Activated CD4-positive, alpha-beta T cell treated with anti-CD3 and anti-CD28 coated beads, Interleukin-2, amount 50 U/mL, for 16 hours (primary cell): ENCODE measurements around the gene ZNF440.
"Not testable (repeated sequence)": the region's sequence is repeated elsewhere in the genome, so short reads cannot be mapped to it uniquely, and the experiment has no call there.

Experiments
- DNase-seq: peaks from one replicate; pipeline ENCODE4 v3.0.0-alpha.2; 2020

ZNF440 gene

DNA sequence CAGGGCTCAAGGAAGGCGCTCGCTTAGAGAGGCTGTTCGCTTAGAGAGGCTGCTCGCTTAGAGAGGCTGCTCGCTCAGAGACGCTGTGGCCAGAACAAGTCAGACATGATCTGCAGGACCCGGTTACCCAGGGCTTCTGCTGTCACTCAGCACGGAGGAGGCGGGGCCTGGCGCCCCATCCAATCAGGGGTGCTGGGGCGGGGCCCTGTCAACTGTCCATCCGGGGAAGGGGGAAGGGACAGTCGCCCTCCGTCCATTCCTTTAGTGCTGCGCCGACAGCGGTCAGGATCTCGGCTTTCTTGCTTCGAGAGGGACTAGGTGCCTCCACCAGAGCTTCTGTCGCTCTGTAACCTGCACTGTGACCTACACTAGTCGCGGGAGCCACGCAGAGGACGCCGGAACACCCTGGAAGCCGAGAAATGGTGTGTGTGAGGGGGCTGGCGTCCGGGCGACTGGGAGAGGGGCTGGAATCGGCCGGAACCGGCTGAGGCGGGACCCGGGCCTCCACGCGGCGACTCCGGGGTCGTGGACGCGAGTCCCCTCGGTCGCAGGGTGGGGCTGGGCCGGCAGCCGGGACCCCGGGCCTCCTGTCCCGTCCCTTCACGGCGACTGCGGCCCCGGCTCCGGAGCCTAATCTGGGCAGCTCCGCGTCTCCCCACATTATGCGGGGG lies at the start of gene ZNF440:
Gene ZNF440 (plus strand): TSS at position 245 of the 671 bp plus-strand sequence. CDS start 175 bp downstream, at position 420.
- peak; percentile 90 for DNase-seq

DNA sequence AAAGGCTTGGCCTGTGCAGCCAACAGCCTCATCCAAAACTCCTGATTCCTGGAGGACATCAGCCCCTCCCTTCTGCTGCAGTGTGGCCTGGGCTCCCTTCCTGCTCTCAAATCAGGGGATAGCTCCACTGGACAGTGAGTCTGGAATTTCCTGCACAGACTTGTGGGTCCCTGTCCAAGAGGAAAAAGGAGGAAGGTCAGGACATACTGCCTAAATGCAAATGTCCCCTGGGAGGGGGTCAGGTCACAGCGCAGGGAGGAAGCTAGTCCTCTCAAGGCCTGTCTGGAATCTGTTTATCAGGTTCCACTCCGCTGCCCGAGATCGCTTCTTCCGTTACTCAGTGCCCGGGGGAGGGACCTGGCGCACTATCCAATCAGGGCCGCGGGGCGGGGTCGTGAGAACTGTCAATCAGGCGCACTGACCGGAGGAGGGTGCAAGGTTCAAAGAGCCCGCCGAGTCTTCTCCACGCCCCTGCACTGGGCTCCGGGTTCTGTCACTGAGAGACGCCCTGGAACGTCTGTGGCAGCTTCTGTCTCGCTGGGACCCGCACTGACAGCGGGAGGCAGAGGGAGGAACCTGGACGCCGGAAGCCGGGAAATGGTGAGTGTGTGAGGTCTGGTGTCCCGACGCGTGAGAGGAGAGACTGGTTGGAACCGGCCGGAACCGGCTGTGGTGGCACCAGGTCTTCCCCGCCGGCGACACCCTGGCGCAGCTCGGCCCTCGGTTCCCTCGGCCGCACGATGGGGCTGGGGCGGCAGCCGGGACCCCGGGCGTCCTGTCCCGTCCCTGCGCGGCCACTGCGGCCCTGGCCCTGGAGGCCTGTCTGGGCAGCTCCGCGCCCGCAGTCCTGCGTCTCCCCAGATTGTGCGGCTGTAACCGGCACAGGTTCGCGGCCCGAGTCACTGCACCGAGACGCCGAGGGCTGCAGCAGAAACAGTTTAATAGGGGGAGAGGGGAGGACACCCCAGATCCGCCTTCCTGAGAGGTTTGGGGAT lies 47.2 kb upstream of the ZNF440 start, which contains the start of gene ZNF441:
Gene ZNF441 (plus strand): TSS at position 404 of the 995 bp plus-strand sequence. CDS start 194 bp downstream, at position 598.
- peak; percentile 90 for DNase-seq

DNA sequence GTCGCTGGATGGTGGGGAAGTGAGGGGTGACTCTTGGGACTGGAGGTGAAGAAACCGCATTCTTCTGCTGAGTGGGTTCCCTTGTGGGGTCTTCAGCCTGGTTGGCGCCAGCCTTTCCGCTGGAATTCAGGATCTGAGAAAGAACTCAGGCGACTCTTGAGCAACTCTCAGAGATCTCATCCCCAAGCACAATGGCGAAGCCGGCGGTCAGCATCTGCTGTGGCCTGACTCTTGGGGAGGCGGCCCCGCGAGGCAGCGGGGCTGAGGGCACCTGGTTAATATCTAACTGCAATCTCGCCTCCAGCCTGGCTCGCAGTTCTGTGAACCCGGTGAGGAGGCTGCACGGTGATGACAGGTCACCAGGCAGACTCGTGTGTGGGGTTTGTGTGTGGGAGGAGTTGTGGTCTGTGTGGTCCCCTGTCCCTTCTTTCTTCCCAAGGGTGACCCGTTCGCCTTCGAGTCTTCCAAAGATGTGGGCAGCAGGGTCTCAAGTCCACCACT lies 46.4 kb upstream of the ZNF440 start:
- DNase-seq, result no peak

DNA sequence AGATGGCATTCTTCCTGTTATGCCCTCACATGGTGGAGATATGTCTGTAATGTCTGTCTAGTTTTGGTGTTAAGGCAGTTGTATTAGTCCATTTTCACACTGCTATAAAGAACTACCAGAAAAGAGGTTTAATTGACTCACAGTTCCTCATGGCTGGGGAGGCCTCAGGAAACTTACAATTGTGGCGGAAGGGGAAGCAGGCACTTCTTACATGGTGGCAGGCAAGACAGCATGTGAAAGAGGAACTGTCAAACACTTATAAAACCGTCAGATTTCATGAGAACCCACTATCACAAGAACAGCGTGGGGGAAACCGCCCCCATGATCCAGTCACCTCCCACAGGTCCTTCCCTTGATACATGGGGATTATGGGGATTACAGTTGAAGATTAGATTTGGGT lies 44.1 kb upstream of the ZNF440 start:
- DNase-seq, result no peak

DNA sequence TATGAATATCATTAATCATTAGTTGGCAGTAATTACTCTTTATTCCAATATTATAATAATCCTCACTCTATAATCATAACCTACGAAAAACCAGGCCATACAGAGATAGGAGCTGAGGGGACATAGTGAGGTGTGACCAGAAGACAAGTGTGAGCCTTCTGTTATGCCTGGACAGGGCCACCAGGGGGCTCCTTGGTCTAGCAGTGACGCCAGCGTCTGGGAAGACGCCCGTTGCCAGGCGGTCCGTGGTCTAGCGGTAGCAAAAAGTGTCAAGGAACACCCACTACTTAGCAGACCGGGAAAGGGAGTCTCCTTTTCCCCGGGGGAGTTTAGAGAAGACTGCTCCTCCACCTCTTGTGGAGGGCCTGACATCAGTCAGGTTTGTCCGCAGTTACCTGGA lies 42.6 kb upstream of the ZNF440 start:
- not testable (repeated sequence) for DNase-seq

DNA sequence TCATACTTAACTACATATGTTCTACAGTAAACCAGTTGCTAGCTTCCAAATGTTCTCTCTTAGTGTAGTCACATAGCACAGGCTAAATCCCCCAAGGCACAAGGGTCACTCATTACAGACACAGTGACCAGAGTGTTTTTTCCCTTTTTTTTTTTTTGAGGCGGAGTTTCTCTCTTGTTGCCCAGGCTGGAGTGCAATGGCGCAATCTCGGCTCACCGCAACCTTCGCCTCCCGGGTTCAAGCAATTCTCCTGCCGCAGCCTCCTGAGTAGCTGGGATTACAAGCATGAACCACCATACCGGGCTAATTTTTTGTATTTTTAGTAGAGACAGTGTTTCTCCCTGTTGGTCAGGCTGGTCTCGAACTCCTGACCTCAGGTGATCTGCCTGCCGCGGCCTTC lies 37.4 kb upstream of the ZNF440 start:
- DNase-seq, result not testable (repeated sequence)

DNA sequence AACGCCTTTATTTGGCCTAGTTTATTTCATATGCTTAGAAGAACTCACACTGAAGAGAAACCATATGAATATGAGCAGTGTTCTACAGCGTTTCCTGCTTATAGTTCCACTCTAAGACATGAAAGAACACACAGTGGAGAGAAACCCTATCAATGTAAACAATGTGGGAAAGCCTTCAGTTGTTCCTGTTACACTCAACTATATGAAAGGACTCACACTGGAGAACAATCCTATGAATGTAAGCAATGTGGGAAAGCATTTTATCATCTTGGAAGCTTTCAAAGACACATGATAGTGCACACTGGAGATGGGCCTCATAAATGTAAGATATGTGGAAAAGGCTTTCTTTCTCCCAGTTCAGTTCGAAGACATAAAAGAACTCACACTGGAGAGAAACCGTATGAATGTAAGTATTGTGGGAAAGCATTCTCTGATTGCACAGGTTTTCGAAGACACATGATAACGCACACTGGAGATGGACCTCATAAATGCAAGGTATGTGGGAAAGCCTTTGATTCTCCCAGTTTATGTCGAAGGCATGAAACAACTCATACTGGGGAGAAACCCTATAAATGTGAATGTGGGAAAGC lies 33.5 kb upstream of the ZNF440 start:
- DNase-seq, result no peak

DNA sequence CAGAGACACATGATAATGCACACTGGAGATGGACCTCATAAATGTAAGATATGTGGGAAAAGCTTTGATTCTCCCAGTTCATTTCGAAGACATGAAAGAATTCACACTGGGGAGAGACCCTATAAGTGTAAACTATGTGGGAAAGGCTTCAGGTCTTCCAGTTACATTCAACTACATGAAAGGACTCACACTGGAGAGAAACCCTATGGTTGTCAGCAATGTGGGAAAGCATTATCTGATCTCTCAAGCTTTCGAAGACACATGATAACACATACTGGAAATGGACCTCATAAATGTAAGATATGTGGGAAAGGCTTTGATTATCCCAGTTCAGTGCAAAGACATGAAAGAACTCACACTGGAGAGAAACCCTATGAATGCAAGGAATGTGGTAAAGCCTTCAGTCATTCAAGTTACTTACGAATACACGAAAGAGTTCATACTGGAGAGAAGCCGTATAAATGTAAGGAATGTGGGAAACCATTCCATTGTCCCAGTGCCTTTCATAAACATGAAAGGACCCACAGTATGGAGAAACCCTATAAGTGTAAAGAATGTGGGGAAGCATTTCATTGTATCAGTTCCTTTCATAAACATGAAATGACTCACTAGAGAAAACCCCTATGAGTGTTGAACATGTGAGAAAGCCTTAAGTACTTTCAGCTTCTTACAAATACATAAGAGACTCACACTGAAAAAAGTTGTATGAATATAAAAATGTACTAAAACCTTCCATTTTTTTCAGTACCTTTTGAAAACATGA lies 32.6 kb upstream of the ZNF440 start:
- DNase-seq, result no peak

DNA sequence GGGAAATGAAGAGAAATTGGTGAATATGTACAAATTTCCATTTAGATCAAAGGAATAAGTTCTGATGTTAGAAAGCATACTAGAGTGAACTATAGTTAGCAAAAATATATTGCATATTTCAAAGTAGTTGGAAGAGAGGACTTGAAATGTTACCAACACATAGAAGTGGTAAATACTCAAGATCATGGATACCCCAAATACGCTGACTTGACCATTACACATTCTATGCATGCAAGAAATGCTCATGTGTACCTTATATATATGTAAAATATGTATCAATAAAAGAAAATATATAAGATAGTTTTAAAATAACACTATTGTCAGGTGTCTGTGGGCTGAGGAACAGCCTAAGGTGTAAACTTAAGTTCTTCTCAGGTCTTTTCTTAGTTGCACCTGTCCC lies 30.3 kb upstream of the ZNF440 start:
- no peak for DNase-seq

DNA sequence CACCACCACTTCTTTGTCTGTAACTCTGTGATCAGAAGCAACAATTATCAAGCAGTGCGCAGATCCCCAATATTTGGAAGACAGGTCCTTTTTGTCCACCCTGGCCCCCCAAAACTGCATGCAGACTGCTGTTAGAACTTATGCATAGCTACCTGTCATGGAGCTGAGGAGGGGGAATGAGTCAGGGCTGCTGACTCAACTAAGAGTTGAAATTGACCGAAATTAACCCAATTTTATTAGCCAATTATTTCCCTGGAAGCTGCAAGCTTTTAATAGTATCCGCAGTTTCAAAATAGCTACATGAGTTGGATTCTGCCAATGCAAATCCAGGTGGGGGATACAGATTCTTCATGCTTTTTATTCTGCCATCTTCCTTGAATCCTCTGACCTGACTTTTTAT lies 29.7 kb upstream of the ZNF440 start:
- DNase-seq, result no peak

DNA sequence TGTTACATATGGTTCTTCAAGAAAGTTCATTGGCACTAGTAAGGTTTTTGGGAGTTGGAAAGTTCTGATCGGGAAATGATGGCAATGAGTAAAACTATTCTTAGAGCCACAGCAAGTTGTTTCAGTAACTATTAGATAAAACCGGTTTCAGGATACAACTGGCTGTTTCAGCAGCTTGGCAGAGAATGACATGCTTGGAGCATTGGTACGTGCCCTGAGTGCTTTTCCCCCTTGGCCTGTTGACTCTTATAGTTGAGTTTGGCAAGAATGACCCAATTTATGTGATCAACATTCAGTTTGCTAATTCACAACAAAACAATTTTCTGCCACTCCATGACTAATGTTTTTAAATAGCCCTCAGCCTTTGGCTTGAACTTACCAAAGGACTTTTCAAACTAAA lies 26.5 kb upstream of the ZNF440 start:
- no peak for DNase-seq

DNA sequence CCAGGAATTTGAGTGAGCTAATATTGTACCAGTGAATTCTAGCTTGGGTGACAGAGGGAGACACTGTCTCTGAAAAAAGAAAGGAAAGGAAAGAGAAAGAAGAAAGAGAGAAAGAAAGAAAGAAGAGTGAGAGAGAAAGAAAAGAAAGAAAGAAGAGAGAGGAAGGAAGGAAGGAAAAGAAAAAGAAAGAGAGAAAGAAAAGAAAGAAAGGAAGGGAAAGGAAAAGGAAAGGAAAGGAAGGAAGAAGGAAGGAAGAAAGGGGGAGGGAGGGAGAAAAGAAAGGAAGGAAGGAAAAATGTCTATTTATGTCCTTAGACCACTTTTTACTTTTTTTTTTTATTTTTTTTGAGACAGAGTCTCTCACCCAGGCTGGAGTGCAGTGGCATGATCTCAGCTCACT lies 21.1 kb upstream of the ZNF440 start:
- DNase-seq, result no peak

DNA sequence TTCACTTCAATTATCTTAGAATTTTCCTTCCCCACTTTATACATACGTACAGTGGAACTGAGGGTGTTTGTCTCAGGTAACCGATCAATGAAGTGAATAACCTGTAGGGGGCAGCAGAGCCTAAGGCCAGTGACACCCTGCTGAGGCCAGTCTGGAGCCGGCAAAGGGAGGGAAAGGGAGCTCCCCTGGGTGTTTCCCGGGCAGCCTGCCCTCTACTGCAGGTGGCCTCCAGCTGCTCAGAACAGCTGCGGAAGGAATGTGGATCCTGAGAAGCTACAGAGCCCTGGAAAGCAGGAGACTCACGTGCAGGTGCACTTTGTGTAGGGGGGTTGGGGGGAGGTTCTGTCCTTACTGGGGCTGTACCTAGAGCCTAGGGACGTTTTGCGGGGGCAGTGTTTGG lies 16.6 kb upstream of the ZNF440 start:
- peak; percentile 79 for DNase-seq

DNA sequence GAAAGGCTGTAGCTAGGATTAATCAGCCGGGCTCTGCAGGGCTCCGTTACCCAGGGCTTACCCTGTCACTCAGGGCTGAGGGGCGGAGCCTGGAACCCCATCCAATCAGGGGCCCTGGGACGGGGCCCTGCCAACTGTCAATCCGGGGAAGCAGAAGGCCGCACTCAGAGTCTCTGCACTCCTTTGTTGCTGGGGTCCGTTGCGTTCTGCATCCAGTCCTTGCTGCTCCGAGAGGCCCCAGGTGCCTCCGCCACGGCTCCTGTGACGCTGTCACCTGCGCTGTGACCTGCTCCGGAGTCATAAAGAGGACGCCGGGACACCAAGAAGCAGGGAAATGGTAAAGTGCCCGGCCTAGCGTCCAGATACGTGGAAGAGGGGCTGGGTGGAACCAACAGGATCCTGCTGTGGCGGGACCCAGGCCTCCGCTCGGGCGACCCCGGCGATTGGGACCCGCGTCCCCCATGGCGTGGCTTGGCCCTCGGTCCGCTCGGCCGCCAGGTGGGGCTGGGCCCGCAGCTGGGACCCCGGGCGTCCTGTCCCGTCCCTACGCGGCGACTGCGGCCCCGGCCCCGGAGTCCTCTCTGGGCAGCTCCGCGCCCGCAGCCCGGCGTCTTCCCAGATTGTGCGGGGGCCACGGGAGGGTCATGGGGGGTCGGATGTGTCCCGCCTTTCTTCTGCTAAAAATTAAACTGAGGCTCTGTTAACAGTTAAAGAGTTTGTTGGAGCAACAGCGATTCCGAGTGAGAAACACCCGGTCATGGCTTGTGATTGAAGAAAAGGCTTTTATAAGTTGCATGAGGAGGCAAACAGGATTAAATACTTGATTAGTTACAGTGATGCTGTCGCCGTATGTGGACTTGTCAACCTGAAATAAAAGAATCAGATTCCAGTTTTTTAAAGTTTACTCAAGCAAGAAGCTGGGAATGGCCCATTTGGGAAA lies 15.4 kb upstream of the ZNF440 start, which contains the start of gene ZNF491:
Gene ZNF491 (plus strand): TSS at position 133 of the 940 bp plus-strand sequence. CDS start 7,431 bp downstream, outside the sequence.
- DNase-seq, result peak; percentile 67

DNA sequence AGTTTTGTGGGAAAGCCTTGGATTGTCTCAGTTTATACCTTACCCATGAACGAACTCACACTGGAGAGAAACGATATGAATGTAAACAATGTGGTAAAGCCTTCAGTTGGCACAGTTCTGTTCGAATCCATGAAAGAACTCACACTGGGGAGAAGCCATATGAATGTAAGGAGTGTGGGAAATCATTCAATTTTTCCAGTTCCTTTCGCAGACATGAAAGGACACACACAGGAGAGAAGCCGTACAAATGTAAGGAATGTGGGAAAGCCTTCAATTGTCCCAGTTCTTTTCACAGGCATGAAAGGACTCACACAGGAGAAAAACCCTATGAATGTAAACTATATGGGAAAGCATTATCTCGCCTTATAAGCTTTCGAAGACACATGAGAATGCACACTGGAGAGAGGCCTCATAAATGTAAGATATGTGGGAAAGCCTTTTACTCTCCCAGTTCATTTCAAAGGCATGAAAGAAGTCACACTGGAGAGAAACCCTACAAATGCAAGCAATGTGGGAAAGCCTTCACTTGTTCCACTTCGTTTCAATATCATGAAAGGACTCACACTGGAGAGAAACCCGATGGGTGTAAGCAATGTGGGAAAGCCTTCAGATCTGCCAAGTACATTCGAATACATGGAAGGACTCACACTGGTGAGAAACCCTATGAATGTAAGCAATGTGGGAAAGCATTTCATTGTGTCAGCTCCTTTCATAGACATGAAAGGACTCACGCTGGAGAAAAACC lies 7.5 kb upstream of the ZNF440 start:
- no peak for DNase-seq

DNA sequence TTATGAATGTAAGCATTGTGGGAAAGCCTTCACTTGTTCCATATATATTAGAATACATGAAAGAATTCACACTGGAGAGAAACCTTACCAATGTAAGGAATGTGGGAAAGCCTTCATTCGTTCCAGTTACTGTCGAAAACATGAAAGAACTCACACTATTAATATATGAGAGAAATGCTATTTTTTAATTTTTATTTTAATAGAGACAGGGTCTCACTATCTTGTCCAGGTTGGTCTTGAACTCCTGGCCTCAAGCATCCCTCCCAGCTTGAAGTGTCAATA lies 7.0 kb upstream of the ZNF440 start:
- DNase-seq, result no peak

DNA sequence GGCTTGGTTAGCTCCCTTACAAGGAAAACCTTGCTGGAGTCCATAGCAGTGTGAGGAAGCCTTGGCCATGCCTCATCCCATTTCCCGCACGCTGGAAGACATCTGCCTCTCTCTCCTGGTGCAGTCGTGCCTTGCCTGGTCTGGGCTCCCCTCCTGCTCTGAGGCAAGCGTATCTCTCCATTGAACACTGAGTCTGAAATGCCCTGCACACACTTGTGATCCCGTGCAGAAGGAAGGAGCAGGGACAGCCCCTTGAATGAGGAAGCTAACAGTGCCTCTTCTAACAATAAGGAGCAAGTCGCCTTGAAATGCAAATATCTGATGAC lies 407 bp upstream of the ZNF440 start:
- DNase-seq, result no peak

DNA sequence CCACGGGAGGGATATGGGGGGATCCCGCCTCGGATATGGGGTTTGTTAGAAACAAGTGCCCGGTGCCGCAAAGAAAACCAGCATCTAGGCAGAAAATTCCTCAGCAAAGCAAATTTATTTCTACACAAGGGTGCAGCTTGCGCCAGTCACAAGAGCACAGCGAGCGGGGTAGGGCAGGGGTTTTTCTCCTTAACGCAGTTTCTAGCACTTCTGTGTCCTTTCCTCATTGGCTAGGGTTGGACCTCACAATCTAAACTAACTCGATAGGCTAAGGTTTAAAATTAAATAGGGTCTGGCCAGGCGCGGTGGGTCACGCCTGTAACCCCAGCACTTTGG lies 595 bp downstream of the ZNF440 start:
- DNase-seq, result no peak

DNA sequence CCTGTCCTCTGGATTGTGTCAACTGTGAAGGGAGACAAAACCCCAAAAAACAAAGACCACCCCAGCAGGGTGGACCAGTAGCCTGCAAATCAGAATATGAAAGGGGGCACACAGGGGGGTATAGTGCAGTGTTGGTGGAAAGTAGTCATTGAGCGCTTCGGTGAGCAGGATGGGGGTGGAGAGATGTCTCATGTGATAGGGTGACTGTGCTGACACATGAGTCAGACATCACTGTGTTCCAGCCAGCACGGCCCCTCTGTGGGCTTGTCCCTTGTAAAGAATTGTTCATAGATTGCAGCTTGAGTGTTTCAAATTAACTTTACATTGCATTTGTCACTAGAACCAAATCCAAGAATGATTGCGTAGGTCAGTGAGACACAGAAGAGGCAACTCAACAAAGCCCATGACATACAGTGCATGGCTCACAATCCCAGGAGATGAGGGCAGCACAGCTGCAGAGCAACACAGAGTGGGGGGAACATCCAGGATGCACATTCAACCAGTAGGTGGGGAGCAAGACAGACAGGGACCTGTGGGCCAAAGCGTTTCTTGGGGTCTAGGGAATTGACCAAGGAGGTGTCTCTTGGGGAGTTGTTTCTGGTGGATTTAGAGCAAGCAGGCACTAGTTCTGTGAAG lies 7.5 kb downstream of the ZNF440 start:
- no peak for DNase-seq
